A549 (cell line): Measurements from ENCODE around the gene CTU1.

Experiments used
- CTCF ChIP-seq: fragments of >200 bp; sonication (Bioruptor Twin); formaldehyde crosslinking; IDR thresholded peaks from 3 replicates; pipeline ENCODE4 v1.5.1; 2016
- EP300 ChIP-seq, 2 experiments: fragments of >200 bp; sonication (Bioruptor Twin); formaldehyde crosslinking; IDR thresholded peaks; 2 replicates in 1 of 2; 3 replicates in 1 of 2; pipeline ENCODE4 v1.6.1; 2016 to 2017
- NR3C1 ChIP-seq: fragments of >200 bp; sonication (Bioruptor Twin); formaldehyde crosslinking; IDR thresholded peaks from 3 replicates; pipeline ENCODE4 v1.6.1; 2017
- POLR2A ChIP-seq: IDR thresholded peaks from 2 replicates; pipeline ENCODE4 v1.6.1; 2012; ENCODE audit warnings: mild to moderate bottlenecking, low read length
- RAD21 ChIP-seq, 2 experiments: fragments of >200 bp in 1 of 2; sonication (Bioruptor Twin) in 1 of 2; formaldehyde crosslinking in 1 of 2; IDR thresholded peaks in 1 of 2; conservative IDR thresholded peaks in 1 of 2; 2 replicates in 1 of 2; 3 replicates in 1 of 2; pipeline ENCODE4 v1.6.1; 2012 to 2018; ENCODE audit warnings: inconsistent platforms in 1 of 2
- RNF2 ChIP-seq: fragments of 200-600 bp; sonication (generic); IDR thresholded peaks from 2 replicates; pipeline ENCODE4 v1.6.1; 2016; ENCODE audit warnings: low read depth, mild to moderate bottlenecking, antibody characterized with exemption, moderate library complexity, borderline replicate concordance

GRCh38 chr19:51093101-51093500 is 15.1 kb downstream of the CTU1 start:
- TF ChIP-seq EP300 (IDR thresholded peaks at IDR 0.05) (no peak), CTCF (no peak), RNF2 (no peak), RAD21 (conservative IDR thresholded peaks at IDR 0.05 in 1 of 2, IDR thresholded peaks at IDR 0.05 in 1 of 2) (no peak), POLR2A (no peak), NR3C1 (no peak)
